HG02623 (cell line): ENCODE data around the gene CDC42EP3.

Source experiments
- ATAC-seq: cut with Tn5 transposase; IDR thresholded peaks from one replicate; pipeline ENCODE4 v1.9.1; 2021; ENCODE audit warnings: moderate library complexity; ENCODE audit not compliant: unreplicated experiment

CDC42EP3 gene

GRCh38 chr2:37619959-37620300 is 51.5 kb downstream of the CDC42EP3 start:
- no peak for ATAC-seq

- no peak for ATAC-seq
These were observed 52.0 kb downstream of the CDC42EP3 start for GRCh38 chr2:37619230-37619958.

GRCh38 chr2:37618326-37618725 is 53.1 kb downstream of the CDC42EP3 start:
- no peak for ATAC-seq

- no peak for ATAC-seq
These were observed 54.1 kb downstream of the CDC42EP3 start for GRCh38 chr2:37617119-37617892.

- no peak for ATAC-seq
These were observed 54.8 kb downstream of the CDC42EP3 start for GRCh38 chr2:37616677-37617005.

GRCh38 chr2:37615804-37616676 is 55.4 kb downstream of the CDC42EP3 start:
- no peak for ATAC-seq

- no peak for ATAC-seq
These were observed 57.2 kb downstream of the CDC42EP3 start for GRCh38 chr2:37614061-37614738.

- ATAC-seq: no peak
These were observed 59.1 kb downstream of the CDC42EP3 start for GRCh38 chr2:37612382-37612781.

- no peak for ATAC-seq
These were observed 60.7 kb downstream of the CDC42EP3 start for GRCh38 chr2:37610638-37611289.

- ATAC-seq: no peak
These were observed 61.7 kb downstream of the CDC42EP3 start for GRCh38 chr2:37609782-37610181.

GRCh38 chr2:37604716-37605115 is 66.7 kb downstream of the CDC42EP3 start:
- no peak for ATAC-seq

GRCh38 chr2:37602702-37603101 is 68.7 kb downstream of the CDC42EP3 start:
- no peak for ATAC-seq

GRCh38 chr2:37602040-37602439 is 69.4 kb downstream of the CDC42EP3 start:
- ATAC-seq: no peak

GRCh38 chr2:37601569-37601968 is 69.9 kb downstream of the CDC42EP3 start:
- no peak for ATAC-seq

- ATAC-seq: peak; percentile 61
These were observed 70.7 kb downstream of the CDC42EP3 start for GRCh38 chr2:37600735-37601134.

- no peak for ATAC-seq
These were observed 71.5 kb downstream of the CDC42EP3 start for GRCh38 chr2:37599688-37600525.

GRCh38 chr2:37593694-37594093 is 77.7 kb downstream of the CDC42EP3 start:
- no peak for ATAC-seq

GRCh38 chr2:37593024-37593423 is 78.4 kb downstream of the CDC42EP3 start:
- no peak for ATAC-seq
